ENCODE results near the gene RGS11. TPM values are rescaled to one million over a fixed set of nuclear protein-coding genes. Genes with fewer than 3 reads are reported as not detected.
A peak's percentile ranks its signal among the peaks of the same experiment; 100 is the strongest.

RGS11 gene
- total and polyA plus RNA-seq, 10 donors = 0.79 to 5.4 (median 2.2) TPM

DNA sequence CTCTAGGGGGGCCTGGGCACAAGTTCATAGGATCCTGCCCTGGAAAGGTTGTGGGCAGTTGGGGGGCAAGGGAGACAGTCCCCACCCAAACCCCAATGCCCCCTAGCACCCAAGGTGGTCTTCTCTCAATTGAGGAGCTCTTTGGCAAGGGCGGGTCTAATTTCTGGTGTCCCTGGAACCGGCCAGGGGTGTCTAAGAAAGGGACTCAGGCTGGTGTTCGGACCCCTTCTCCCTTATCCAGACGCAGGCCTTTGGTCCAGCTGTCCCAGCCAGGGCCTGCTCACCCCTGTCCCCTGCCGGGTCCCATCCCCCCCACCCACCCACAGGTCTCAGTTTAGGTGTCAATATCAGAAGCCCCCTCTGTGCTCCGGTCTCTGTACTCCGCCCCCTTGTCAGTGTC, 3.8 kb upstream of the RGS11 start:
- intact Hi-C loops (cut with DNase I; ENCODE audit: low total_unique reads) = no loop called here
- peaks cover 4 to 89% (median 40%) of the 10 kb centered on the region in 7 donors for H3K27me3 ChIP-seq (replicated peaks in 1 of 7)
- WGBS, 5 donors = 75 to 81% (median 80%) methylated on average over 7 of the region's 7 CpGs

DNA sequence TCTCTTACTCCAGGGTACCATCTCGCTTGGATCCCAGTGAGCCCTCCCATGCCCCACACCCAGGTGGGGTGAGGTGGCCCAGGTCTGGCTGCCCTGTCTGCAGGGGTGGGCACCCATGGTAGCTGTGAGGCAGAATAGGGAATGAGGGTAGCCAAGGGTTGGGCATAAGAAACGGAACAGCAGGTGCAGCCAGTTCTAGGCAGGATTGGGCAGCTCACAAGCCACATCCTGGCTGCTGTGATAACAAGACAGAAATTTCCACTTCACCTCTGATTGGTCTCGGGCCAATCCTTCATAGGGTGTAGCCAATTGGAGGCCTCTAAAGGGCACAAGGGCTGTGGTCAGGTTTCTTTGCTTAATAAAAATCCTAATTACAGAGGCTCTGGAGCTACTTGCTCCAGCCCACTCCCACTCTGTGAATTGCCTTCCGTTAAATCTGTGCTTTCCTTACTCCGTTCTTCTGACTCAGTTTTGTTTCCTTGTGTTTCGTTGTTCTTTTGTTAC, 3.2 kb upstream of the RGS11 start:
- intact Hi-C loops (cut with DNase I; ENCODE audit: low total_unique reads) = no loop called here
- H3K27ac ChIP-seq = no peak overlapping the region
- DNase-seq = no peak
- no peak overlapping the region for H3K4me3 ChIP-seq
- peaks cover 0 to 43% (median 24%) of the 10 kb centered on the region in 6 donors for H3K4me1 ChIP-seq
- peaks cover 4 to 95% (median 46%) of the 10 kb centered on the region in 7 donors for H3K27me3 ChIP-seq (replicated peaks in 1 of 7)
- 45 to 50% (median 49%) methylated on average over 6 of the region's 6 CpGs for WGBS, 5 donors
- H3K36me3 ChIP-seq = no peaks in the 10 kb centered on the region
- H3K9me3 ChIP-seq = no peaks in the 10 kb centered on the region
- TF ChIP-seq CTCF (IDR thresholded peaks at IDR 0.05 in 8 of 11, conservative IDR thresholded peaks at IDR 0.05 in 3 of 11) (no peak), POLR2A (IDR thresholded peaks at IDR 0.05) (no peak)

More for the DNA sequence above, 3.8 kb upstream of the RGS11 start:
- Histone ChIP-seq H3K4me3 (no peak overlapping the region), H3K27ac (no peak overlapping the region), H3K9me3 (no peaks in the 10 kb centered on the region), H3K36me3 (peaks cover 0 to under 1% (median 0%) of the 10 kb centered on the region in 6 donors), H3K4me1 (peaks cover 0 to 42% (median 23%) of the 10 kb centered on the region in 6 donors)
- no peak for TF ChIP-seq POLR2A (IDR thresholded peaks at IDR 0.05)
- no peak for TF ChIP-seq POLR2AphosphoS5 (IDR thresholded peaks at IDR 0.05)
- TF ChIP-seq CTCF (IDR thresholded peaks at IDR 0.05 in 8 of 11, conservative IDR thresholded peaks at IDR 0.05 in 3 of 11) = no peak
- no peak for DNase-seq

DNA sequence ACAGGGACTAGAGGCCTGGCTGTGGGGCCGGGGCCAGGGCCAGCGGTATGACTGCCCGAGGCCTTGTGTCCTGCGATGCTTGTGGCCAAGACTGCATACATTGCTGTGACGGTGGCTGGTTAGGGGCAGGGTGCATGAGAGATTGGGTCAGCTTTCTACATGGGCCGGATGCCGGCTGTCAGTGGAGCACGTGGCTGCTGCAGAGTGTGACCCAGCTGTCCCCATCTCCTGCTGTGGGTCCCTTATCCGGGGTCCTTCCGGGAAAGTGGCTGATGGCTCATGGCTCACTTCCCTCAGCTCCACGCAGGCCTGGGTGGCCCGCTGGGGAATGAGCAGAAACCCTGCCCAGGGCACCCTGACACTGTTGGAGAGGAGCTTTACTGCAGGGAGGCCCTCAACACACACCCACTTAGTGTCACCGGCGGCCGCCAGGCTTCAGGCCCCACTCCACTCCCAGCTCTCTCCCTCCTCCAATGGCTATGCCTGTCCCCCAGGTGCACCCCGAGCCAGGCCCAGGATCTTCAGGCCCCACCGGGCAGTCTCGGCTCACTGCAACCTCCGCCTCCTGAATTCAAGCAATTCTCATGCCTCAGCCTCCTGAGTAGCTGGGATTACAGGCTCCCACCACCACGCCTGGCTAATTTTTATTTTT, 808 bp upstream of the RGS11 start:
- no peaks in the 10 kb centered on the region for H3K36me3 ChIP-seq
- H3K9me3 ChIP-seq = no peaks in the 10 kb centered on the region
- H3K4me3 ChIP-seq = peak overlapping the region in 1 of 8 donors; percentile 64
- peaks cover 0 to 40% (median 23%) of the 10 kb centered on the region in 6 donors for H3K4me1 ChIP-seq
- TF ChIP-seq POLR2A (IDR thresholded peaks at IDR 0.05) = no peak
- no peak for TF ChIP-seq POLR2AphosphoS5 (IDR thresholded peaks at IDR 0.05)
- no peak for TF ChIP-seq CTCF (IDR thresholded peaks at IDR 0.05 in 8 of 11, conservative IDR thresholded peaks at IDR 0.05 in 3 of 11)
- 84 to 90% (median 89%) methylated on average over 19 to 20 of the region's 20 CpGs for WGBS, 5 donors
- no peak overlapping the region for H3K27ac ChIP-seq
- peaks cover 4 to 97% (median 44%) of the 10 kb centered on the region in 7 donors for H3K27me3 ChIP-seq (replicated peaks in 1 of 7)
- no peak for DNase-seq
- intact Hi-C loops (cut with DNase I; ENCODE audit: low total_unique reads) = no loop called here

DNA sequence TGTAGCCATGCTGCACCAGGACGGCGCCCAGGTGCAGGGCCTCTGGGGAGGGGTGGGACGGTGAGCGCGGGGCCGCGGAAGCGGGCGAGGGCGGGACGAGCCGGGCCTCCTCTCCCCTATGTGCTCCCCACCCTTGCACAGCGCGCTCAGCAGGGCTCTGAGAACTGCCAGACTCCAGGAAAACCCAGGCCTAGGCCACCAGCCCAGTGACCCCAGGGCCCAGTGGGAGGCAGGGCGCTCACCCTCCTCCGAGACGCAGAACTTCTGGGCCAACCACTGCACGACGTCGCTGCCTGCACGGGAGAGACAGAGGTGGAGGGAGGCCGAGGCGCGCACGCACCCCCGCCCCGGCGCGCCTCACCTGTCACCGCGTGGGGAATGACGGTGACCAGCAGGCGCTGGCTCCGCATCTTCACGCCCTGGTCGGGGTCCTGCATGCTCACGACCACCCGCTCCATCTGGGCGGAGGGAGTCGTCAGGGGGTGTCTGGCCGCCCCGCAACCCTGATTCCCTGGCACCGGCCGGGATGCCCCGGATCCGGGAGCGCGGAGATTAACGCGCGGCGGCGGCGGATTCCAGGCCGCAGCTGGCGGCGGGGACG, 603 bp downstream of the RGS11 start:
- DNase-seq = no peak
- Histone ChIP-seq H3K4me1 (peaks cover 0 to 29% (median 15%) of the 10 kb centered on the region in 6 donors), H3K4me3 (peak overlapping the region; percentile 3 to 64 (median 34)), H3K27ac (no peak overlapping the region), H3K27me3 (replicated peaks in 1 of 7) (peaks cover 0 to 98% (median 32%) of the 10 kb centered on the region in 7 donors), H3K9me3 (no peaks in the 10 kb centered on the region), H3K36me3 (no peaks in the 10 kb centered on the region)
- intact Hi-C loops (cut with DNase I; ENCODE audit: low total_unique reads) = no loop called here
- TF ChIP-seq POLR2A (IDR thresholded peaks at IDR 0.05) (no peak), POLR2AphosphoS5 (IDR thresholded peaks at IDR 0.05) (no peak), CTCF (IDR thresholded peaks at IDR 0.05 in 8 of 11, conservative IDR thresholded peaks at IDR 0.05 in 3 of 11) (no peak)
- WGBS, 5 donors = 2 to 3% (median 2%) methylated on average over 11 to 58 of the region's 58 CpGs
